Activated CD8-positive, alpha-beta memory T cell treated with anti-CD3 and anti-CD28 coated beads for 48 hours (primary cell): ENCODE results near the gene TPSAB1.
"Not testable (repeated sequence)": the region's sequence is repeated elsewhere in the genome, so short reads cannot be mapped to it uniquely, and the experiment has no call there.

ENCODE experiments used
- DNase-seq, 3 experiments: peaks; one replicate each; pipeline ENCODE4 v3.0.0-alpha.2; 2020; ENCODE audit warnings: low read depth in 2 of 3, low spot score in 2 of 3

TPSAB1 gene

GRCh38 chr16:1265090-1265630 lies 24.7 kb downstream of the TPSAB1 start:
- DNase-seq = no peak

DNA sequence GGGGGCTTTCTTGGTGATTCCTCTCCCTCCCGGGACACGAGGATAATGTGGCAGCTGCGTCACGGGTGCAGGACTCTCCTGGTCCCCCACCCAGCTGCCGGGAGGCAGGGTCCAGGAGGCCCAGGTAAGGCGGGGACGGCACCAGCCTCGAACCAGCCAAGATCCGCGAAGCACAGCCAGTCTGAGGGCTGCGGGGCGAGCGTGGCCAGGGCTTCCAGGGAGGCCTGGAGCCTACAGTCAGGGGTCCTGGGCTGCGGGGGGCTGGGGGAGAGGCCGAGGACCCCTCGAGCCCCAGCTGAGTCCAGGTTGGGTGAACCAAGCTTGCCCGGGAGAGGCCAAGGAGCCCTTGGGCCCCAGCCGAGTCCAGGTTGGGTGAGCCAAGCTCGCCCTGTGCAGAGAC lies 25.3 kb downstream of the TPSAB1 start:
- no peak for DNase-seq

- not testable (repeated sequence) for DNase-seq
These were observed 28.9 kb downstream of the TPSAB1 start for GRCh38 chr16:1269418-1269817.

- no peak for DNase-seq
These were observed 30.8 kb downstream of the TPSAB1 start for GRCh38 chr16:1271380-1271723.

GRCh38 chr16:1271724-1272413 lies 31.4 kb downstream of the TPSAB1 start:
- not testable (repeated sequence) for DNase-seq

DNA sequence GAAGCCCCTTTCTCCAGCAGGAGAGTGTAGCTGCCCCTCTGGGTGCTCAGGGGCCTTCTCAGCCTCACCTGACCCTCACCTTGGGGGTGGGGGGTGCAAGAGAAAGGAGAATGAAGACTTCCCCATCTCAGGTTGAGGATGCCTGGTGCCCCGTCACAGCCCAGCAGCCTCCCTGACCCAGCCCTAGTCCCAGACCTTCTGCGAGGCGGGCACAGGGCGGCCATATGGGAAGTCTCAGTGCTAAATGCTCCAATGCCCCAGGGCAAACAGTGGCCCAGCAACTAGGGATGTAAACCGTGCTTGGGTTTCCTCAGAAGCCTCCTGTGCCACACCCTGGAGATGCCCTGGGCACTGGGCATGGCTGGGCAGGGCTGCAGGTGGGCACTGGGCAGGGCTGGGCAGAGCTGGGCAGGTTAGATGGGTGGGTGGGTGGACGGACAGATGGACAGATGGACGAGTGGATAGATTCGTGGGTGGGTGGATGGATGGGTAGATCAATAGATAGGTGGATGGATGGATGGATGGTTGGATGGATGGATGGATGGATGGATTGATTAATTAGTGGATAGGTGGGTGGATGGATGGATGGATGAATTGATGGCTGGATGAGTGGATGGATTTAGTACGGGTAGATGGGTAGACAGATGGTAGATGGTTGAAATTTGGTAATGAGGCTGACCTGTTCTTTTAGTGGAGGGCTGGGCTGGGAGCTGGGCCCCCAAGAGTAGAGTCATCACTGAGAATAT lies 32.1 kb downstream of the TPSAB1 start:
- no peak for DNase-seq

GRCh38 chr16:1273816-1274215 lies 33.3 kb downstream of the TPSAB1 start:
- DNase-seq = no peak

GRCh38 chr16:1274767-1275166 lies 34.3 kb downstream of the TPSAB1 start:
- no peak for DNase-seq

GRCh38 chr16:1275791-1276579 lies 35.5 kb downstream of the TPSAB1 start:
- DNase-seq = no peak

DNA sequence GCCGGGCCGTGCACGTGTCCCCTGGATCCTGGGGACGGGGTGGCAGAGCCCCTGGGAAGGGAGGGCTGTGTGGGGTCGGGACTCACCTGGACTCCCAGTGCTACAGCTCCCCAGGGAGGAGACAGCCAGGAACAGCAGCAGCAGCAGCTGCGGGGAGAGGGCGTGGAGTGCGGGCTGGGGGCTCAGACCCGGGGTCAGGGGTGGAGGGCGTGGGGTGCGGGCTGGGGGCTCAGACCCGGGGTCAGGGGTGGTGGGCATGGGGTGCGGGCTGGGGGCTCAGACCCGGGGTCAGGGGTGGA lies 36.0 kb downstream of the TPSAB1 start:
- no peak for DNase-seq

GRCh38 chr16:1277151-1277598 lies 36.7 kb downstream of the TPSAB1 start:
- no peak for DNase-seq

DNA sequence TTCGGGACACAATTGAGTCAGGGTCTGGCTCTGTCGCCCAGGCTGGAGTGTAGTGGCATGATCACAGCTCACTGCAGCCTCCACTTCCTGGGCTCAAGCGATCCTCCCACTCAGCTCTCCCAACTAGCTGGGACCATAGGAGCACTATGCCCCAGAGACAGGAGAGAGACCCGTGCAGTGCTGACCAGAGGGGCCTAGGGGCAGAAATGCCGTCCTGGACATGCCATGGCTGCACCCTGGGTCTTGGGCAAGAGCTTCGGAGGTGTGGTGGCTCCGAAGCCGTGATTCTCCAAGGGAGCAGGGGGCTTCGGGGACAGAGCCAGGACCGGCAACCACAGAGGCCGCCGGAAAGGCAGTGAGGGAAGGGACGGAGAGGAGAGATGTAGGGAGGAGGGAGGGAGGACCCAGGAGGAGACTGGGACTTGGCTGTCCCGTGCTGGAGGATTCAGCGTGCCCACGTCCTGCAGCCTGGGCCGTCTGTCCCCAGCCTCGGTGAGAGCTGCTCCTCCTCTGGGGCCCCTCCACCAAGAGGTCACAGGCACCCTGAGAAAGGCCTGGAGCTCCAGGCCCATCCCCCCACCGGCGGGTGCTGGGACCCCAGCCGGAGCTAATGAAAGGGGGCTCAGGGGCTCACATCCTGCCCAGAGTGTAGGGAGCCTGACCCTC lies 37.2 kb downstream of the TPSAB1 start:
- DNase-seq = no peak

DNA sequence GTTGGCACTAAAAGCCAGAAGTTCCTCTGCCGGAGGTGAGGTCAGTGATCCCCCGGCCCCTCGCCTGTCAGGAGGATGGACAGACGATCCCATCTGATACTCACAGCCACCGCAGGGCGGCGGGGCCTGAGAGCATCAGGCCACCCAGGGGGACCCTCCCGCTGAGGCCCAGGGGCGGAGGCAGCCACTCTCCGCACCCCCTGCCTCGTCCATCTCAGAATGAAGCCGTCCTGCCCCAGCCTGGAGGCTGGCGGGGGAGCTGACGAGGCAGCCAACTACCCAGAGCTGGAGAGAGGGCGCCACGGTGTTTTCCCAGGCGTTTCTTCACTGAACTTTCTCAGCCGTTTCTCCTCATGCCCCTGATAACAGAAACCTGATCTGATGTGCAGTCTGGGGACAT lies 38.0 kb downstream of the TPSAB1 start:
- no peak for DNase-seq

GRCh38 chr16:1279081-1279944 lies 38.8 kb downstream of the TPSAB1 start:
- no peak for DNase-seq

DNA sequence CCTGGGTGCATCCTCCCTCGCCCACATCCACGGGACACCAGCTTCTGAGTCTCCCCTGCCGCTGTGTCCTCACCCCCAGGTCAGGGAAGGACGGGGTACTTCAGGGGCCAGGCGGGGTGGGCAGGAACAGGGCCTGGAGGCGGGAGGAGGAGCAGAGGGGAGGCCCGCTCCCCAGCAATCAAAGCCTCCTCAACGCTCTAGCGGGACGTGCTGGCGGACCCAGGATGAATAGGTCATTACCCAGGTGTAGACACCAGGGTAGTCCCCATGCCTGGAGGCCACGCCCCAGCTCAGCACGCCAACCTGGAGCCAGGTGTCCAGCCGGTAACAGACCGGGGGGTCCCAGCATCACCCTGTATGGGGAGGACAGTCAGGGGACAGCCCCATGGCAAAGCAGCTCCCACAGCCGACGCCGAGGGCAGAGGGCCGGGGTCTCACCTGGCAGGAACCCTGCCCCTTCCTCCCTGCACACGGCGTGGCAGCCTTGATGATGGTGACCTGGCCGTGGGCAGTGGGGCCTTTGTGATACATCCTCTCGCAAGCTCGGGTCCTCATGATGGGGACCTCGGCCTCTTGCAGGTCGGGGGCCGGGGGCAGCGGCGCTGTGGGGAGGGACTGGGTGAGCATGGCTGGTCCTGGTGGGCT lies 39.6 kb downstream of the TPSAB1 start:
- DNase-seq = no peak

GRCh38 chr16:1280783-1281182 lies 40.3 kb downstream of the TPSAB1 start:
- no peak for DNase-seq

DNA sequence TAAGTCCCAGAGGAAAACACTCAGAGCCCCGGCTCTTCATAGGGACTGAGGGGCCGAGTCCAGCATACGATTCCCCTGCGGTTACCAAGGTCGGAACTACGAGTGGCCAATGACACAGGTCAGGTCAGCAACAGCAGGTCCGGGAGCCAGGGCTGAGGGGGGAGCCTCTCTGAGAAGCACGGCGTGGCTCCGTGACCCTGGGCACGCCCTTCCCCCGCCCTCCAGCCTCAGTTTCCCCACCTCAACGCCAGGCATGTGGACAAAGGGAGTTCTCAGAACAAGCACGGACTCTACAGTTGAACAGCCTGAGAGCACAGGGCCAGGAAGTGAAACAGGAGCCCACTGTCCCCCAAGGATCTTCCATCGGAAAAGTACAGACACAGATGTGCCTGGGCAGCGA lies 41.0 kb downstream of the TPSAB1 start:
- DNase-seq = no peak

DNA sequence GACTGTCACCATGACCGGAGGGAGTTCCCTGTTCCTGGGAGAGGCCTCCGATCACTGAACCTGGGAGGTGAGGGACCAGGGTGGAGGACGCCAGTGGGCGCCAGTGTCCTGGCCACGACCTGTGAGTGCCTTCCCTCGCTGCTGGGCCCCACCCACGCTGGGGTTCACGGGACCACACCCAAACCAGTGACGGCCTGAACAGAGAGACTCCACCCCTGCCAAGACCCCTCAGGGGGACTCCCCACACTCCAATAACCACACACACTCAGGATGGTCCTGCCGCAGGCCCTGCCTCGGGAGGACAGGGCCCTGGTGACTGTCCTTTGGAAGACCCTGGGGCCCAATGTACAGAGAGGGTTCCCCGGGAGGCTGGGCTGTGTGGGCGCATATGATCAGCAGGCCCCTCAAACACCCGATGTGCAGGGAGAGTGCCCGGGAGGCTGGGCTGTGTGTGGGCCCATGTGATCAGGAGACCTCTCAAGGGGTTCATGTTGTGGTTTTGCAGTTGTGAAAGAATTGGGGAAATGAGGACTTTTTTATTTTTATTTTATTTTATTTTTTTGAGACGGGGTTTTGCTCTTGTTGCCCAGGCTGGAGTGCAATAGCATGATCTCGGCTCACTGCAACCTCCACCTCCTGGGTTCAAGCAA lies 41.9 kb downstream of the TPSAB1 start:
- no peak for DNase-seq

DNA sequence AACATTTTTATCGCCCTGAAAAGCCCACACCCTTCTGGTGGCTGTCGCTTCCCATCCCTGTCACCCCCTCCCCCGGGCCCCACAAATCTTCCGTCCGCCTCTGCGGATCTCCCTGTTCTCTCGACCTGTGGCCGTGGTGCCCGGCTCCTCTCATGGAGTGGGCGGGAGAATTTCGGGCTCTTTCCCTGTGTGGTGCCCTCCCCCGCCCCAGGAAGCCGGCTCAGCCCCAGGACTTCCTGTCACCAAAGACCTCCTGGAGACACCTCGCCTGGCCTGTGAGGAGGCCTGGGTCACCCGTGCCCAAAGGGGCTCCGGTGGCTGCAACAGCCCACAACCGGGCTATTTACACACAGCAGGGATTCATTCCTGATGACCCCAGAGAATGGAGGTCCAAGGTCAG lies 42.8 kb downstream of the TPSAB1 start:
- no peak for DNase-seq
